HG03457 (cell line): Measurements from ENCODE around the gene F2RL3.

Experiments
- ATAC-seq: cut with Tn5 transposase; IDR thresholded peaks from one replicate; pipeline ENCODE4 v1.9.1; 2021; ENCODE audit warnings: moderate number of reproducible peaks; ENCODE audit not compliant: unreplicated experiment

The F2RL3 gene

GRCh38 chr19:16892868-16893685 lies 4.3 kb downstream of the F2RL3 start:
- ATAC-seq, result no peak

DNA sequence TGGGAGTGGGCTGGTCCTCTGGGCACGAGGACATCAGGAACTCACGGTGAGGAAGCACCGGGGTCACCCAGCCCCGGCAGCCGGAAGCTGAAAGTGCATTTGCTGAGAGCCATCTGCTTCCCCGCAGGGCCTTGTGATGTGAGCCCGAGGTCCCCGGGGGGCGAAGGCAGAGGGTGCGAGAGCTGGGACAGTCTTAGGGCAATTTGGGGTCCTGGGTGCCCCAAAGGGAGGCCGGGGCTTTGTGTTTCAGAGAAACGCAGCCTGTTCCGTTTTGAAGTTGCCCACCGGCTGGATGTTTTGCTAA lies 4.8 kb downstream of the F2RL3 start:
- no peak for ATAC-seq

DNA sequence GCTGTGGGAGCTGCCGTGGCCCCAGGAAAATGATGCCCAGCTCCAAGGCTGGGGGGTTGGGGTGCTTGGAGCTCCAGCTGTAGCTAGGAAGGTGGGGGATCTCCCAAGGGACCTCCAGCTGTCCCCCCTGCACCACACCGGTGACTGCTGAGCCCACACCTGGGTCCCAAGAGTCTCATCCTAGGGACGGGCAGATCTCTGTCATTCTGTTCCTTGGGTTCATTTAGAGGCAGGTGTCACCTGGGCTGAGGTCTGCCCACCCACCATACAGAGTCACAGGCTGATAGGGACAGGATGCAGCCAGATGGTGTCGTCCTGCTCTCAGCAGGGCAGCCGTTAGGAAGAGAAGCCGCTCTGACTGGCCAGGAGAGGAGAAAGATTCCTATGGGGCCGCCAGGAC lies 5.3 kb downstream of the F2RL3 start:
- ATAC-seq, result no peak

DNA sequence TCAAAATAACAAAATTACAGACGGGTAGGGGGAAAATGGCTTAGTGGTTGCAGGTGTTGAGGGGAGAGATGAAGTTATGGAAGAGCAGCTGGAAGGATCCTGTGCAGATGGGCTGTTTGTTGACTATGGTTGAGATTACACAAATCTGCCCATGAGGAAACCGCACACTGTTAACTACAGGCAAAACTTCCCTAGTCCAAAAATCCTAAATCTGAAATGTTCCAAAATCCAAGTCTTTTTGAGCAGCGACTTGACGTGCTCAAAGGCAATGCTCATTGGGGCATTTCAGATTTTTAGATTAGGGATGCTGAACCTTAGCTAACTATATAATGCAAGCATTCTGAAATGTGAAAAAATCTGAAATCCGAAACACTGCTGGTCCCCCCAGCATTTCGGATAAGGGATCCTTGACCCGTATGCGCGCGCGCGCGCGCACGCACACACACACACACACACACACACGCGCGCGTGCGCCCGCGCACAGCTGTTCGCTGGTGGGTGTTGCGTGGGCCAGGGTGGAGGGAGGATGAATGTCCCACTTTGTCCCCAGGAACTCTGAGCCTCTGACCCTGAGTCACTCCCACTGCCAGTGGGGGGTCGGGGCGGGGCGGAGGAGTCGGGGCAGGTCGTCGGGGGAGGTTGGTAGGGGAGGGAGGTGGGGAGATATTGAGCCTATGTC lies 6.8 kb downstream of the F2RL3 start:
- ATAC-seq, result no peak

DNA sequence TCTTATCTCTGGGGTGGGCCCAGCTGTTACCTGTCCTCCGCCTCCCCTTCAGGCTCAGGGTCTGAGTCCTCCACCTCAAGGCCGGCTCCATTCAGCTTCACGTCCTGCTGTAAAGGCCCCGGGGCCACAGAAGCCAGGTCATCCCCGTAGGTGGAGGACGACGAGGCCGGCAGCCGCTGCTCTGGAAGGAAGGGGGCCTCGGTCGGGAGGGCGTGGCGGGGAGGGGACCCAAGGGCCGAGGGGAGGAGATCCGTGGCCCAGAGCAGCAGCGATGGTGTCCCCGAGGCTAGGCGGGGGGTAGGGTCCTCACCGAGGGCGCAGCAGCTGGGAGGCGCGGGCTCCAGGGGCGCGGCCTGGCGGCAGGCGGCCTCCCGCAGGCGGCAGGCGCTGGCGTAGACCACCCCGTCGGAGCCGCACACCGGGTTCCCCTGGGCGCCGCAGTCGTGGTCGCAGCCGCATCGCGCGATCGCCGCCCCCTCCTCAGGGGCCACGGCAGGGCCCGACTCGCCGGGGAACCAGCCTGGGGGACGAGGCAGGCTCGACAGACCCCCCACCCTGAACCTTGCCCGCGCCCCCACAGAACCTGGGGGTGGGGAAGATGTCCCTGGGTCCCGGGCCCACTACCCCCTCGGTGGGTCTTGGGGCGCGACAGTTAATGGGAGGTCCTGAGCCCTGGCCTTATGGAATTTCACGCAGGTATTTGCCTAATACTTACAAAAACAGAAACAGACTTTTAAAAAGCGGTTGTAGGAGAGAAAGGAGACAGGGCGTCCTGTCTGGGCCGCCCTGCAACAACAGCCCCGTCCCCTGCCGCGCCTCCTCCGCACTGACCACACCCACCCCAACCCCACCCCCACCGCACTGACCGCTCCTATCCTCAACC lies 7.6 kb downstream of the F2RL3 start:
- ATAC-seq, result no peak

DNA sequence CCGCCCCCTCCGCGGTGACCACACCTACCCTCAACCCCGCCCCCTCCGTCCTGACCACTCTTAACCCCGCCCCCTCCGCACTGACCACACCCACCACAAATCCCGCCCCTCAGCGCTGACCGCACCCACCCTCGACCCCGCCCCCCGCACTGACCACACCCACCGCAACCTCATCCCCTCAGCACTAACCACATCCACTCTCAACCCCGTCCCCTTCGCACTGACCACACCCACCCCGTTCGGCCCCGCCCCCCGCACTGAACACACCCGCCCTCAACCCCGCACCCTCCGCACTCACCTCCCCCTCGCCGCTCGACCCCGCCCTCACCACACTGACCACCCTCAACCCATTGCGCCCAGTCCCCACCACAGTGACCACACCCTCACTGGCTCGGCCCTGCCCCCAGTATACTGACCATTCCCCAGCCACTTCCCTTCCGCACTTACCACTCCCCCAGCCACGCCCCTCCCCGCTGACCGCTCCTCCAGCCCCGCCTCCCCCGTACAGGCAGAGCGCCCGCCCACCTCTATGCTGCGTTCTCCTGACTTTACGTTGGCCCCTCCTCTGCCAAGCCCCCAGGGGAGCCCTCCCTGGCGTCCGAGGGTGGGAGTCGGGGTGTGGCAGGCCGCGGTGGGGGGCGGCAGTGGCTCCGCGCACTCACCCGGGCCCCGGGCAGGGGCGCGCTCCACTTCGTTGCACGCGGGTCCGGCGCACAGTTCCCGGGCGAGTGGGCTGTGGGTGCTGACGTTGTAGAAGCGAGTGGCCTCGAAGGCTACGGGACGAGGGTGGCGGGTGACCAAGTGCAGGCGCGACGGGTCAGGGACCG lies 8.4 kb downstream of the F2RL3 start:
- ATAC-seq, result no peak

GRCh38 chr19:16897856-16898161 lies 9.0 kb downstream of the F2RL3 start:
- no peak for ATAC-seq

DNA sequence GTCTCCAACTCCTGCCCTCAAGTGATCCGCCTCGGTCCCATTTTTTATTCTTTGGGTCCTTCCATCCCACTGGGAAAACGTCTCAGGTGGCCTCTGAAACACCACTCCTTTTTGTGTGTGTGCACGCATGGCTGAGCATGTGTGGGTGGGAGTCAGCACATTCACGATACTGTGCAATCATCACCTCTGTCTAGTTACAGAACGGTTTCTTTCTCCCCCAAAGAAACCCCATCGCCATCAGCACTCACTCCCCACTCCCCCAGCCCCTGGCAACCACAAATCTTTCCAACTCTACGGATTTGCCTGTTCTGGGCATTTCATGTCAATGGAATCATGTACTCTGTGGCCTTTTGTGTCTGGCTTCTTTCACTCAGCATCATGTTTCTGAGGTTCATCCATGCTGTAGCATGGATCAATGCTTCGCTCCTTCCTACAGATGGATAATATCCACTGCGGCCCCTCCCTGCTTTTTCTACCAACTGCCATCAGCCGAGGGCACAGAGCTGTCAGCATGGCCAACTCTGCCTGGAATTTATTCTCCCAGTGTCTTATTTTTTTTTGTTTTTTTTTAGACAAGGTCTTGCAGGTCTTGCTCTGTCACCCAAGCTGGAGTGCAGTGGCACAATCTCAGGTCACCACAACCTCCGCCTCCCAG lies 9.7 kb downstream of the F2RL3 start:
- ATAC-seq, result no peak

DNA sequence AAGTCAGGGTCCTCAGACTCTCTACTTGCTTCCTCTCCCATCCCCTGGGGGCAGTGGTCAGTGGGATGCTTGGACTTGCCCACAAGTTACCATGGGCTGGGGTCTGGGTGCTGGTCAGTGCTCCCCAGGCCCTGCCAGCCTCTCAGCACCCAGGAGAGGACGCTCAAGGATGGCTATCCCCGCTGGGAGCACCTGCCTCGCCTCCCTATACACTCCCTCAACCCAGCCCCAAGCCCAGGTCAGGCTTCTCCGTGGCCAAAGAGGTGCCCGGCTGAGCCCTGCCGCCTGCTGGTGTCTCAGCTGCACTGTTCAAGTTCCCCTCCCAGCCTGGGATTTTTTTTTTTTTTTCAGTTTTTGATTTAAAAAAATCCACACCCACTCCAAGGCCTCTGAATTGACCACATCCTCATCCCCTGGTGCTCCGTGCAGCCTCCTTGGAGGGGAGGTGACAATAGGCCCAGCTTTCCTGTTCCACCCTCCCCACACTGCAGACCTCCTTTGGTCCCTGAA lies 10.8 kb downstream of the F2RL3 start:
- ATAC-seq, result no peak

DNA sequence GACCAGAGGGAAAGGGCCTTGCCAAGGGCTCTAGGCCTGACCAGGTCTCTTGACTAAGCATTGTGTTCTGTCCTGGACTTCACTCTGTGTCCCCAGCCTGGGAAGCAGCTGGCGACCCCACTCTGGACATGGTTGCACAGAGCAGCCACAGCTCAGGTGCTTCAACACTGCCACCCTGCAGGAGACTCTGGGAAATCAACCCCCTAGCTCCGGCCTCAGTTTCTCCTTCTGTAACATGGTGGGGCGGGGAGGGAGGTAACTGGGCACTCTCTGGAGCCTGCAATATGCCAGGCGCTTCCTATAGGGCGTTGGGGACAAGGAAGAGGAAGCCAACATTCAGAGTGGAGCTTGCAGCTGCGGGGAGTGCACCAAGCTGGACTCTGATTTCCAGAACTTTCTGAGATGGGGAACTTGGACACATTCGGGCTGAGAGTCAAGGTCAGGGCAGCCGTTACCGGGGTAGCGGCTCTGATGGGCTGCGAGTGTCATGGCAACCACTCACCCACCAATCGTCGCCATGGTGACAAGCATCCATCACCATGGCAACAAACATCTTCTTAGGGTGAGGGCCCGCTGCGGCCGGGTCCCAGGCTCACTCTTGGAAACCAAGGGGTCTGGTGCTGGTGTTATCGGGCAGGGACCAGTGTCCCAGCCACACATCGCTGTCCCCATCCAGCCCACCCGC lies 12.8 kb downstream of the F2RL3 start:
- ATAC-seq, result no peak

DNA sequence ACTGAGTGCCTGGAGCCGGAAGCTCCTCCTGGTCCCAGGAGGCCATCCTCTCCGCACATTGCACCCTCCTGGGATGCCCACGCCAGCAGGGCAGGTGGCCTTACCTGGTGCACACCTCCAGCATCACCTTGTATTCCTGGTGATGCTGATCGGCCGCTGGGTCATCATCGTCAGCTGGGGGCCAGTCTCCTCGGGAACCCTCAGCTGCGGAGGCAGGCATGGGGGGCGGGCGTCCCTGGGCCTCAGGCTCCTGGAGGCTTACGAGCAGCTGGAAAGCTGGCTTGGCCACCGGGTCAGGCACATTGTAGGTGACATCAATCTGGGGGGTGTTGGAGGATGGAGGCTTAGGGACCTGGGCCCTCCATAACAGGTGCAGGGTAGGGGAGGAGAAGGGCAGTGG lies 13.7 kb downstream of the F2RL3 start:
- ATAC-seq, result no peak

DNA sequence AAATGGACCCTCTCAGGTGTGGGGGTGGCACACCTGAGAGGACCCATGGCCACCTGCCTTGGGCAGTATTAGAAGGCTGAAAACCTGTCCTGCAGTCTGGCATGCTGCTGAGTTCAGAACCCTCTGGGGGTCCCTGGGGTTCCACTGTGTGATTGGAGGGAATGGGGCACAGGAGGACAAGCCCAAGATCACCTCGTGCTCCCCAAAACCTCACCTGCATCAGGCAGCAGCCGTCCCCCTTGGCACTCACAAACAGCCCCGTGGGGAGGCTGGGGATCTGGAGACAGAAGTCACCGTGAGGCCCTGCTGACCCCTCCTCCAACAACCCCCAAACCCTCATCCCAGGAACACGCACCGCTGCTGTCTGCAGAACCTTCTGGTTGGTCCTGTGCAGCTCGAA lies 14.5 kb downstream of the F2RL3 start:
- no peak for ATAC-seq

- no peak for ATAC-seq
Measured at GRCh38 chr19:16904599-16904998, 15.8 kb downstream of the F2RL3 start.

DNA sequence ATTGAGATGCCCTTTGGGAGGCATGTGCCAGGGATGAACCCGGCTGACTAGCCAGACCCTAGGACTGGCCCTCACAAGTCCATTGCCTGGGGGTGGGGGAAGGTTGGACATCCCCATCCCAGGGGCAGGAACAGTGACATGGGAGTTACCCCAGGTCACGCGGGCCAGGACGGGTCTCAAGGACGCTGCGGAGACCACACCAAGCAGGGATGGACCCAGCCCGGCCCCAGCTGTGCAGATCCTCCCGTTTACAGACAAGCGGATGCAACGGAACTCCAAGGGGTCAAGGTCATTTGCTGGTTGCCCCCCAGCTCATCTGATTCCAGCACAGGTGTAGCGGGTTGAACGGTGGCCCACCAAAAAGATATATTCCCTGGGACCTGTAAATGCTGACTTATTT lies 20.0 kb downstream of the F2RL3 start:
- ATAC-seq, result no peak

DNA sequence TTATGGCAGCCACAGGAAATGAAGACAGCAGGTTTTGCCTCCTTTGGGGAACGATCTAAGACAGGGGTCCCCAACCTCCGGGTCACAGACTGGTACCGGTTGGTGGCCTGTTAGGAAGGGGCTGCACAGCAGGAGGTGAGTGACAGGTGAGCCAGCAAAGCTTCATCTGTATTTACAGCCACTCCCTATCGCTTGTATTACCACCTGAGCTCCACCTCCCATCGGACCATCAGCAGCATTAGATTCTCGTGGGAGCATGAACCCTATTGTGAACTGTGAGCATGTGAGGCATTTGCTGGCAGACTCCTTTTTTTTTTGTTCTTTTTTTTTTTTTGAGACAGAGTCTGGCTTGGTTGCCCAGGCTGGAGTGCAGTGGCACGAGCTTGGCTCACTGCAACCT lies 22.2 kb downstream of the F2RL3 start:
- no peak for ATAC-seq

DNA sequence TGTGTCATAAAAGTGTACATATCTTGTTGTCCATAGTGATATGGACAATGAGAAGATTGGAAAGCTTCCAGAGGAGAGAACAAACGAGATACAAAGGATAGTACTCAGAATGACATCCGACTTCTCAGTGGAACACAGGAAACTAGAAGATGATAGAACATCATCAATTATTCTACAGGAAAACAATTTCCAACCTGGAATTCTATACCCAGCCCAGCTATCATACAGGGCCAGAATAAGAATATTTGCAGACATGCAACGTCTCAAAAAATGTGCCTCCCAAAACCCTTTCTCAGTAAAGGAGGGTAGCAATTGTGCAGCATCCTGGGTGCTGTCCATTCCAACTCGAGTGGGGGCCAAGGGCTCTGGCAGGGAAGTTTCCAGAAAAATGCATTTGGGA lies 24.0 kb downstream of the F2RL3 start:
- no peak for ATAC-seq

DNA sequence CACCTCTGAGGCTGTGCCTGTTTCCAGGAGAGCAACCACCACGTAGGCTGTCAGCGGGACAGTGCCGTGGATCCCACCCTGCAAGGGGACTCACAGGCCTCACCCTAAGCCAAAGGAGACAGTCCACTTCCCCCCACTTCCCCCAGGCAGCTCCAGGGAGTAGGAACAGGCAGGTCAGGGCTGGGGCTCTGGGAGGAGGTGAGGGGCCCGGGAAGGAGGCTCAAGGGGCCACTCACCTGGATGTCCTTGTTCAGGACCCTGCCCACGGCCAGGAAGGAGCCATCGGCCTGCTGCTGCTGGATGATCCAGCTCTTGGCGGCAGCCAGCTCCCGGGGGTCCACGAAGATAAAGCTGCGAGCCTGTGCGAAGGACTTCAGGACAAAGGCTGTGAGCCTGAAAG lies 25.6 kb downstream of the F2RL3 start:
- no peak for ATAC-seq

- ATAC-seq, result no peak
Measured at GRCh38 chr19:16915135-16915534, 26.3 kb downstream of the F2RL3 start.

DNA sequence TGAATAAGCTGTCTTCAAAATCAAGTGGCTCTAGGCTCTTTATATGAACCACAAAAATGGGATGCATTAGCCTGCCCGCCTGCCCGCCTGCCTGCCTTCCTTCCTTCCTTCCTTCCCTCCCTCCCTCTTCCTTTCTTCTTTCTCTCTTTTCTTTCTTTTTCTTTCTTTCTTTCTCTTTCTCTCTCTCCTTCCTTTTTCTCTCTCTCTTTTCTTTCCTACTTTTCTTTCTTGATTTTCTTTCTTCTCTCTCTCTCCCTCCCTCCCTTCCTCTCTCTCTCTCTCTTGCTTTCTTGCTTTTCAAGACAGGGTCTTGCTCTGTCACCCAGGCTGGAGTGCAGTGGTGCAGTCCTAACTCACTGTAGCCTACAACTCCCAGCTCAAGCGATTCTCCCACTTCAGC lies 26.9 kb downstream of the F2RL3 start:
- ATAC-seq, result no peak

- ATAC-seq, result no peak
Measured at GRCh38 chr19:16917401-16917800, 28.6 kb downstream of the F2RL3 start.
